Hepatocyte (in vitro differentiated cells): ENCODE measurements around the gene TNS4. TPM values are rescaled to one million over a fixed set of nuclear protein-coding genes. Genes with fewer than 3 reads are reported as not detected.

ENCODE experiments used
- DNase-seq: peaks from one replicate; pipeline ENCODE4 v3.0.0-alpha.2; 2016; ENCODE audit warnings: low spot score
- H2AFZ ChIP-seq: fragments of 200-600 bp; sonication (generic); 2 replicates; pipeline ENCODE4 v1.6.0; 2016; ENCODE audit warnings: antibody characterized with exemption, mild to moderate bottlenecking
- H3K27ac ChIP-seq: fragments of 200-600 bp; sonication (generic); 2 replicates; pipeline ENCODE4 v1.5.1; 2016; ENCODE audit warnings: mild to moderate bottlenecking
- H3K27me3 ChIP-seq: fragments of 200-600 bp; sonication (generic); 2 replicates; pipeline ENCODE4 v1.6.1; 2016
- H3K36me3 ChIP-seq: fragments of 200-600 bp; sonication (generic); replicated peaks from 2 replicates; pipeline ENCODE4 v1.5.1; 2016; ENCODE audit warnings: low read depth; ENCODE audit not compliant: insufficient read depth
- H3K4me1 ChIP-seq: fragments of 200-600 bp; sonication (generic); 2 replicates; pipeline ENCODE4 v1.5.1; 2016; ENCODE audit warnings: mild to moderate bottlenecking, moderate library complexity; ENCODE audit not compliant: insufficient read depth
- H3K4me2 ChIP-seq: fragments of 200-600 bp; sonication (generic); 2 replicates; pipeline ENCODE4 v1.6.0; 2016
- H3K4me3 ChIP-seq: fragments of 200-600 bp; sonication (generic); 2 replicates; pipeline ENCODE4 v1.5.1; 2016; ENCODE audit warnings: mild to moderate bottlenecking
- H3K79me2 ChIP-seq: fragments of 200-600 bp; sonication (generic); 2 replicates; pipeline ENCODE4 v1.6.0; 2017; ENCODE audit warnings: mild to moderate bottlenecking
- H3K9me2 ChIP-seq: fragments of 200-600 bp; sonication (generic); replicated peaks from 2 replicates; pipeline ENCODE4 v1.6.0; 2017; ENCODE audit warnings: mild to moderate bottlenecking; ENCODE audit not compliant: insufficient read depth
- H3K9me3 ChIP-seq: fragments of 200-600 bp; sonication (generic); 2 replicates; pipeline ENCODE4 v1.5.1; 2016; ENCODE audit warnings: low read depth, mild to moderate bottlenecking
- H4K20me1 ChIP-seq: fragments of 200-600 bp; sonication (generic); 2 replicates; pipeline ENCODE4 v1.6.0; 2016; ENCODE audit warnings: mild to moderate bottlenecking; ENCODE audit not compliant: insufficient read depth, poor library complexity, severe bottlenecking
- CTCF ChIP-seq: fragments of 200-600 bp; sonication (generic); IDR thresholded peaks from 2 replicates; pipeline ENCODE4 v1.5.1; 2016; ENCODE audit warnings: antibody characterized with exemption, mild to moderate bottlenecking; ENCODE audit not compliant: poor library complexity
- EZH2 ChIP-seq: fragments of 200-600 bp; sonication (generic); IDR thresholded peaks from 2 replicates; pipeline ENCODE4 v1.6.1; 2016; ENCODE audit warnings: antibody characterized with exemption, mild to moderate bottlenecking, borderline replicate concordance
- EZH2phosphoT487 ChIP-seq: fragments of 200-600 bp; sonication (generic); IDR thresholded peaks from one replicate; pipeline ENCODE4 v1.6.1; 2018; ENCODE audit warnings: antibody characterized with exemption, mild to moderate bottlenecking, low read depth, moderate library complexity; ENCODE audit not compliant: unreplicated experiment, severe bottlenecking
- WGBS: methylation state at CpG from one replicate; pipeline ENCODE4 v1.1.6; 2016; ENCODE audit warnings: low lambda C conversion rate; ENCODE audit errors: missing lambda C conversion rate; 5-methylcytosine and 5-hydroxymethylcytosine counted together
- polyA plus RNA-seq: library from polyadenylated mRNA; unstranded; fragments of >200 nt; fragmentation: Nextera tagmentation; extraction: Ambion mirVana; gene quantifications from 2 replicates; pipeline ENCODE4 v1.2.1, GENCODE V29; 2016
- total RNA-seq: library from RNA; depleted of rRNA; stranded (reverse); fragments of >200 nt; gene quantifications from 2 replicates; pipeline ENCODE4 v1.2.3, GENCODE V29; 2014

TNS4 gene
- total and polyA plus RNA-seq, 2 experiments from 2014 or later: 0.07 TPM; not detected in 1

- Histone ChIP-seq H3K4me3 (no peak overlapping the region), H3K79me2 (no peaks in the 10 kb centered on the region), H4K20me1 (no peaks in the 10 kb centered on the region), H3K9me2 (no peaks in the 10 kb centered on the region), H3K27ac (peak overlapping the region; percentile 86), H3K4me1 (peaks cover 48% of the 10 kb centered on the region), H3K9me3 (no peaks in the 10 kb centered on the region), H3K27me3 (no peaks in the 10 kb centered on the region), H2AFZ (no peak overlapping the region), H3K4me2 (peak overlapping the region; percentile 66), H3K36me3 (no peaks in the 10 kb centered on the region)
- TF ChIP-seq EZH2 (no peak), CTCF (no peak), EZH2phosphoT487 (no peak)
- 100% methylated on average over 1 of the region's 3 CpGs for WGBS
- no peak for DNase-seq
Measured at GRCh38 chr17:40457369-40457768, 44.1 kb downstream of the TNS4 start.

- no peaks in the 10 kb centered on the region for H3K9me2 ChIP-seq
Measured at GRCh38 chr17:40456396-40456951, 44.9 kb downstream of the TNS4 start.

GRCh38 chr17:40454613-40454995 is 46.8 kb downstream of the TNS4 start:
- no peaks in the 10 kb centered on the region for H3K27me3 ChIP-seq
- no peak overlapping the region for H3K4me2 ChIP-seq
- no peaks in the 10 kb centered on the region for H3K36me3 ChIP-seq
- H3K79me2 ChIP-seq: peaks cover 15% of the 10 kb centered on the region
- DNase-seq: no peak
- H4K20me1 ChIP-seq: peaks cover 2% of the 10 kb centered on the region
- H3K9me3 ChIP-seq: no peaks in the 10 kb centered on the region
- TF ChIP-seq CTCF (no peak), EZH2phosphoT487 (no peak), EZH2 (no peak)
- H2AFZ ChIP-seq: no peak overlapping the region
- peaks cover 43% of the 10 kb centered on the region for H3K4me1 ChIP-seq
- 84% methylated on average over 2 of the region's 2 CpGs for WGBS
- no peaks in the 10 kb centered on the region for H3K9me2 ChIP-seq
- H3K27ac ChIP-seq: no peak overlapping the region
- H3K4me3 ChIP-seq: no peak overlapping the region

More at GRCh38 chr17:40456396-40456951, 44.9 kb downstream of the TNS4 start:
- H3K79me2 ChIP-seq: peaks cover 4% of the 10 kb centered on the region
- H3K27ac ChIP-seq: peak overlapping the region; percentile 86
- no peaks in the 10 kb centered on the region for H3K36me3 ChIP-seq
- no peaks in the 10 kb centered on the region for H3K9me3 ChIP-seq
- no peaks in the 10 kb centered on the region for H3K27me3 ChIP-seq
- 95% methylated on average over 16 of the region's 16 CpGs for WGBS
- H3K4me1 ChIP-seq: peaks cover 47% of the 10 kb centered on the region
- H2AFZ ChIP-seq: no peak overlapping the region
- TF ChIP-seq CTCF (no peak), EZH2phosphoT487 (no peak), EZH2 (no peak)
- H3K4me3 ChIP-seq: no peak overlapping the region
- no peaks in the 10 kb centered on the region for H4K20me1 ChIP-seq
- DNase-seq: no peak
- H3K4me2 ChIP-seq: no peak overlapping the region
